Tibial nerve (tissue), 3 donors: ENCODE measurements around the gene LNP1.

Experiments
- CTCF ChIP-seq, 5 experiments: fragments of 200-600 bp in 3 of 5; fragments of 450-650 bp in 2 of 5; sonication (generic) in 3 of 5; IDR thresholded peaks; one replicate each; pipeline ENCODE4 v1.5.1; 2016 to 2019; ENCODE audit warnings: antibody characterized with exemption in 5 of 5, mild to moderate bottlenecking in 3 of 5, moderate library complexity in 2 of 5
- POLR2A ChIP-seq, 2 donors: fragments of 450-650 bp; IDR thresholded peaks; one replicate each; pipeline ENCODE4 v1.6.1; 2017; ENCODE audit warnings: antibody characterized with exemption in 2 of 2, mild to moderate bottlenecking in 2 of 2, moderate library complexity in 2 of 2

- TF ChIP-seq CTCF (IDR thresholded peaks at IDR 0.05) (no peak), POLR2A (IDR thresholded peaks at IDR 0.05) (no peak)
These were observed 55.4 kb downstream of the LNP1 start for GRCh38 chr3:100456745-100457144.
